ENCODE data around the gene CD247. TPM values are rescaled to one million over a fixed set of nuclear protein-coding genes. Genes with fewer than 3 reads are reported as not detected.

The CD247 gene
- total RNA-seq, 1 experiment from 2014 or later: 0.97 TPM

DNA sequence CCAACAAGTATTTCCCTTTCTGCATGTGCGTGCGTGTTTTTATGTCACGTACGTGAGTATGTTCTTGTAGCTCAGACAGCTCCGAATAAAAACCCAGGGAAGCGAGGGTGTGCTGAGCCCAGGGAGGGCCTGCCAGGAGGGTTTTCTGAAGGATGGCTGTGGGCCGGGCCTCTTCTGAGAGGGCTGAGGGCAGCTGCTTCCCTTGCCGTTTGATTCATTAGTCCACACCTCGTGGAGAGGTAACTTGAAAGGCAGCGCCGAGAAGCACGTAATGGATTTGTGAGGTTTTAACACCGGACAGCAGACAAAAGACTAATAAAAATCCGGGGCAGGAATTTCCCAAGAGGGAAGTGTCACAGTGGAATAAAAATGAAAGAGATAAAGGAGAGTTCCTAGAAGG is 29.5 kb downstream of the CD247 start:
- no peaks in the 10 kb centered on the region for H3K4me1 Mint-ChIP-seq (ENCODE audit: low read depth, unreplicated experiment)
- H3K27ac Mint-ChIP-seq (ENCODE audit: unreplicated experiment): no peak overlapping the region
- CTCF ChIA-PET: no interaction called here

DNA sequence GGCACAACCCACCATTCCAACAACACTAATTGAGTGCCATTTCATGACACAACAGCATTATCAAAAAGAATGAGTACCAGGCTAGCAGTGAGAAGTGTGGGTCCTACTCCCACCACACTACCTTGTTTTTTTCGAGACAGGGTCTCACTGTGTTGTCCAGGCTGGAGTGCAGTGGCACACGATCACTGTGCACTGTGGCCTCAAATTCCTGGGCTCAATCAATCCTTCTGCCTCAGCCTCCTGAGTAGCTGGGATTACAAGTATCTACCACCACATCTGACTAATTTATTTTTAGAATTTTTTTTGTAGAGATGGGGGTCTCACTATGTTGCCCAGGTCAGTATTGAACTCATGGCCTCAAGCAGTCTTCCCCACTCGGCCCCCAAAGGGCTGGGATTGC is 30.7 kb downstream of the CD247 start:
- DNase-seq: no peak
- peaks cover 38% of the 10 kb centered on the region for H3K27me3 Mint-ChIP-seq (ENCODE audit: unreplicated experiment)
- BruUV-seq (replicated peaks): no TSS peak
- H3K4me3 Mint-ChIP-seq (ENCODE audit: low read depth, unreplicated experiment): no peak overlapping the region
- no peaks in the 10 kb centered on the region for H3K4me1 Mint-ChIP-seq (ENCODE audit: low read depth, unreplicated experiment)
- intact Hi-C loops (cut with micrococcal nuclease; ENCODE audit: unreplicated experiment): no loop called here
- no peak for TF ChIP-seq CTCF (IDR thresholded peaks at IDR 0.05; ENCODE audit: unreplicated experiment)
- CTCF ChIA-PET: no interaction called here
- no peaks in the 10 kb centered on the region for H3K36me3 Mint-ChIP-seq (ENCODE audit: insufficient read depth, unreplicated experiment)
- H3K9me3 Mint-ChIP-seq (ENCODE audit: low read depth, unreplicated experiment): no peaks in the 10 kb centered on the region
- H3K27ac Mint-ChIP-seq (ENCODE audit: unreplicated experiment): no peak overlapping the region

More for the DNA sequence above, 29.5 kb downstream of the CD247 start:
- intact Hi-C loops (cut with micrococcal nuclease; ENCODE audit: unreplicated experiment): no loop called here
- Mint-ChIP-seq H3K36me3 (ENCODE audit: insufficient read depth, unreplicated experiment) (no peaks in the 10 kb centered on the region), H3K4me3 (ENCODE audit: low read depth, unreplicated experiment) (no peak overlapping the region), H3K27me3 (ENCODE audit: unreplicated experiment) (peaks cover 49% of the 10 kb centered on the region), H3K9me3 (ENCODE audit: low read depth, unreplicated experiment) (no peaks in the 10 kb centered on the region)
- no TSS peak for BruUV-seq (replicated peaks)
- TF ChIP-seq CTCF (IDR thresholded peaks at IDR 0.05; ENCODE audit: unreplicated experiment): no peak
- DNase-seq: no peak

DNA sequence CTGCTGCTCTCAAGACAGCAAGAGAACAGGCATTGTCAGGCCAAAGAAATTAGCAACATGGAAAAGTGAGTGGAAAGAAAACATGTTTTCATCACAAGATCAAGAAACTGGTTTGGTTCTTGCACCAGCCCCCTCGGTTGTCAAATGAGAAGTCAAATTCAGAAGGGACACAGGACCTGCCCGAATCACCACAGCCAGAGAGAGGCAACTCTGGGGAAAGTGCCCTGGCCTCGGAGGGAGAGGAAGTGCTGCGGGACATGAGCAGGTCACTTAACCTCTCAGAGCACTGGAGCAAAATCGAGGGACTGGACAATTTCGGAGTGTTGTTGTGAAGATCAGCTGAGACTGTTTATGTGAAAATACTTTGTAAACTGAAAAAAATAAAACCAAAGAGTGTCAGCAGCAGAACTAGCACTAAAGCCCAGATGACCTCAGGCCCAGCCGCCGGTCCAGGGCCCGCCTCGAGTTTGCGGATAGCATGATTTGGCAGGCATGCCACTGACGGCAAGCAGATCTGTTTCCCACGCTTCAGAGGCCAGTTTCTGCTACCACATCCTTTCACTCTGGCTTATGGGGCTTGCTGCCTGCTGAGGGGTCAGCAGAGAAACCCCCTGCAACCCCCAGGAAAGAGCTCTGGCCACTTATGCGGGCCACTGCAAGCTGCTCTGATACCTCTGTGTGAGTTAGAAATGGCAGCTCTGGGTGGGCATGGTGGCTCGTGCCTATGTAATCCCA is 32.1 kb downstream of the CD247 start:
- TF ChIP-seq CTCF (IDR thresholded peaks at IDR 0.05; ENCODE audit: unreplicated experiment): no peak
- intact Hi-C loops (cut with micrococcal nuclease; ENCODE audit: unreplicated experiment): no loop called here
- no peaks in the 10 kb centered on the region for H3K36me3 Mint-ChIP-seq (ENCODE audit: insufficient read depth, unreplicated experiment)
- H3K4me1 Mint-ChIP-seq (ENCODE audit: low read depth, unreplicated experiment): no peaks in the 10 kb centered on the region
- H3K27ac Mint-ChIP-seq (ENCODE audit: unreplicated experiment): no peak overlapping the region
- no TSS peak for BruUV-seq (replicated peaks)
- no peak for DNase-seq
- no peaks in the 10 kb centered on the region for H3K9me3 Mint-ChIP-seq (ENCODE audit: low read depth, unreplicated experiment)
- no peak overlapping the region for H3K4me3 Mint-ChIP-seq (ENCODE audit: low read depth, unreplicated experiment)
- peaks cover 26% of the 10 kb centered on the region for H3K27me3 Mint-ChIP-seq (ENCODE audit: unreplicated experiment)
- CTCF ChIA-PET: interaction anchor here (0.9 kb wide), 1 partner anchor 39 kb away, joined by 3 read pairs; no protein-coding TSS in a partner anchor

- Mint-ChIP-seq H3K27ac (ENCODE audit: unreplicated experiment) (no peak overlapping the region), H3K36me3 (ENCODE audit: insufficient read depth, unreplicated experiment) (no peaks in the 10 kb centered on the region), H3K9me3 (ENCODE audit: low read depth, unreplicated experiment) (no peaks in the 10 kb centered on the region), H3K4me3 (ENCODE audit: low read depth, unreplicated experiment) (no peak overlapping the region), H3K27me3 (ENCODE audit: unreplicated experiment) (peaks cover 38% of the 10 kb centered on the region), H3K4me1 (ENCODE audit: low read depth, unreplicated experiment) (no peaks in the 10 kb centered on the region)
- intact Hi-C loops (cut with micrococcal nuclease; ENCODE audit: unreplicated experiment): no loop called here
- no peak for DNase-seq
- no peak for TF ChIP-seq CTCF (IDR thresholded peaks at IDR 0.05; ENCODE audit: unreplicated experiment)
- CTCF ChIA-PET: no interaction called here
- no TSS peak for BruUV-seq (replicated peaks)
These were observed 33.4 kb downstream of the CD247 start for GRCh38 chr1:167484726-167485502.
